ENCODE measurements around the gene TSPEAR. TPM values are rescaled to one million over a fixed set of nuclear protein-coding genes. Genes with fewer than 3 reads are reported as not detected.

TSPEAR gene
- total and polyA plus RNA-seq, 2 of the 13 experiments (the other 11 are each of a cell fraction or from before 2014, with no cell fraction given), result 0.07 to 0.32 TPM

DNA sequence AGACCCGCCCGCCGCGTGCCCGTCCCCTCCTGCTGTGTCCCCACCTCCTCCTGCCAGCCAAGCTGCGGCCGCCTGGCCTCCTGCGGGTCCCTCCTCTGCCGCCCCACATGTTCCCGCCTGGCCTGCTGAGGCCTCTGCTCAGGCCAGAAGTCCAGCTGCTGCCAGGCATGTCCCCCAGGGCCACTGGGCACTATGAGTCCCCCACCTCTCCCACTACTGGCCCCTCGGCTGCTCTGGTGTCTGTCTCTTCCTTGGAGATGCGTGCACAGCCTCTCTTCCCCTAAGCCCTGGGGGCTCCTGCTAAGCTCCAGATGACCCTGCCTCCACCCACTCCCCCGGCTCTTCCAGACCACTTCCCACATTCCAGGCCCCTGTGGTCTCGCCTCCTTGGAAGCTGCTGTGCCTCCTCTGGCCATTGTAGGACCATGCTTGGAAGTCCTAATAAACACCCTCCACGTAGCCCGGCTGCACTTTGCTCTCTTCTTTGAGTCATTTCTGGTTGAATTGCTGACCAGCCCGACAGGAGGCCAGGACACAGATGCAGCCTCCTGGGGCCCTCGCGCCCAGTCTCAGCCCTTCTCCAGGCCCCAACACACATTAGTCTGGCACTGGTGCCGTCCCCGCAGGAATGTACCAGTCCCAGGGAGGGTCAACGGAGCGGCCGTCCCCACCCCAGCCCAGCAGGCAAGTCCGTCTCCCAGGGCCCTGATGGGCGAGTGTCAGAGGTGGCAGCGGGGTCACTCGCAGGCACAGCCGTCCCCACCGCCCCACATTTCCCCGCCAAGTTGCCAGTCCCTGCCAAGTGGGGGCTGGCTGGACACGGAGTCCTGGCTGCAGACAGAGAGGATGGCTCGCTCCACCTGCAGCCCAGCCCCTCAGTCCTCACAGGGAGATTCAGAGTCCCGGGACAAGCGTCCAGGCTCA lies 13.3 kb downstream of the TSPEAR start (continued):
- TF ChIP-seq ZNF660 (CRISPR knock-in tag; IDR thresholded peaks at IDR 0.05; ENCODE audit: borderline replicate concordance, low read depth) (no peak), ZFP36L2 (CRISPR knock-in tag; IDR thresholded peaks at IDR 0.05) (no peak), SP5 (CRISPR knock-in tag; IDR thresholded peaks at IDR 0.05; ENCODE audit: borderline replicate concordance, low read depth) (no peak), ZNF879 (CRISPR knock-in tag; IDR thresholded peaks at IDR 0.05) (no peak), ZBTB40 (IDR thresholded peaks at IDR 0.05) (no peak), ZBTB40 (CRISPR knock-in tag; IDR thresholded peaks at IDR 0.05) (no peak), CHD4 (IDR thresholded peaks at IDR 0.05; ENCODE audit: borderline replicate concordance, low read length) (no peak), ZNF567 (CRISPR knock-in tag; IDR thresholded peaks at IDR 0.05; ENCODE audit: borderline replicate concordance) (no peak), RORA (CRISPR knock-in tag; IDR thresholded peaks at IDR 0.05) (no peak), ZNF557 (CRISPR knock-in tag; IDR thresholded peaks at IDR 0.05) (no peak)
- TF ChIP-seq, protein P1, sequence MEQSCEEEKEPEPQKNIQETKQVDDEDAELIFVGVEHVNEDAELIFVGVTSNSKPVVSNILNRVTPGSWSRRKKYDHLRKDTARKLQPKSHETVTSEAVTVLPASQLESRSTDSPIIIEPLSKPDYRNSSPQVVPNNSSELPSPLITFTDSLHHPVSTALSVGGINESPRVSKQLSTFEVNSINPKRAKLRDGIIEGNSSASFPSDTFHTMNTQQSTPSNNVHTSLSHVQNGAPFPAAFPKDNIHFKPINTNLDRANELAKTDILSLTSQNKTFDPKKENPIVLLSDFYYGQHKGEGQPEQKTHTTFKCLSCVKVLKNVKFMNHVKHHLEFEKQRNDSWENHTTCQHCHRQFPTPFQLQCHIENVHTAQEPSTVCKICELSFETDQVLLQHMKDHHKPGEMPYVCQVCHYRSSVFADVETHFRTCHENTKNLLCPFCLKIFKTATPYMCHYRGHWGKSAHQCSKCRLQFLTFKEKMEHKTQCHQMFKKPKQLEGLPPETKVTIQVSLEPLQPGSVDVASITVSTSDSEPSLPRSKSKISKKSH (CRISPR knock-in tag; IDR thresholded peaks at IDR 0.05; ENCODE audit: borderline replicate concordance), result no peak
- TF ChIP-seq, protein P2, sequence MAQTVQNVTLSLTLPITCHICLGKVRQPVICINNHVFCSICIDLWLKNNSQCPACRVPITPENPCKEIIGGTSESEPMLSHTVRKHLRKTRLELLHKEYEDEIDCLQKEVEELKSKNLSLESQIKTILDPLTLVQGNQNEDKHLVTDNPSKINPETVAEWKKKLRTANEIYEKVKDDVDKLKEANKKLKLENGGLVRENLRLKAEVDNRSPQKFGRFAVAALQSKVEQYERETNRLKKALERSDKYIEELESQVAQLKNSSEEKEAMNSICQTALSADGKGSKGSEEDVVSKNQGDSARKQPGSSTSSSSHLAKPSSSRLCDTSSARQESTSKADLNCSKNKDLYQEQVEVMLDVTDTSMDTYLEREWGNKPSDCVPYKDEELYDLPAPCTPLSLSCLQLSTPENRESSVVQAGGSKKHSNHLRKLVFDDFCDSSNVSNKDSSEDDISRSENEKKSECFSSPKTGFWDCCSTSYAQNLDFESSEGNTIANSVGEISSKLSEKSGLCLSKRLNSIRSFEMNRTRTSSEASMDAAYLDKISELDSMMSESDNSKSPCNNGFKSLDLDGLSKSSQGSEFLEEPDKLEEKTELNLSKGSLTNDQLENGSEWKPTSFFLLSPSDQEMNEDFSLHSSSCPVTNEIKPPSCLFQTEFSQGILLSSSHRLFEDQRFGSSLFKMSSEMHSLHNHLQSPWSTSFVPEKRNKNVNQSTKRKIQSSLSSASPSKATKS (CRISPR knock-in tag; IDR thresholded peaks at IDR 0.05), result no peak
- TF ChIP-seq, protein P3, sequence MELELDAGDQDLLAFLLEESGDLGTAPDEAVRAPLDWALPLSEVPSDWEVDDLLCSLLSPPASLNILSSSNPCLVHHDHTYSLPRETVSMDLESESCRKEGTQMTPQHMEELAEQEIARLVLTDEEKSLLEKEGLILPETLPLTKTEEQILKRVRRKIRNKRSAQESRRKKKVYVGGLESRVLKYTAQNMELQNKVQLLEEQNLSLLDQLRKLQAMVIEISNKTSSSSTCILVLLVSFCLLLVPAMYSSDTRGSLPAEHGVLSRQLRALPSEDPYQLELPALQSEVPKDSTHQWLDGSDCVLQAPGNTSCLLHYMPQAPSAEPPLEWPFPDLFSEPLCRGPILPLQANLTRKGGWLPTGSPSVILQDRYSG (CRISPR knock-in tag; IDR thresholded peaks at IDR 0.05), result no peak
- TF ChIP-seq, protein P4, sequence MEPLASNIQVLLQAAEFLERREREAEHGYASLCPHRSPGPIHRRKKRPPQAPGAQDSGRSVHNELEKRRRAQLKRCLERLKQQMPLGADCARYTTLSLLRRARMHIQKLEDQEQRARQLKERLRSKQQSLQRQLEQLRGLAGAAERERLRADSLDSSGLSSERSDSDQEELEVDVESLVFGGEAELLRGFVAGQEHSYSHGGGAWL (CRISPR knock-in tag; IDR thresholded peaks at IDR 0.05), result no peak
